Subcutaneous adipose tissue (tissue), 4 donors: ENCODE measurements around the gene ANKFN1. TPM values are rescaled to one million over a fixed set of nuclear protein-coding genes. Genes with fewer than 3 reads are reported as not detected.

Source experiments
- total RNA-seq, 4 donors: library from RNA; depleted of rRNA; stranded (reverse); fragments of >200 nt; gene quantifications; one replicate each; pipeline ENCODE4 v1.1.0, GENCODE V29; 2016
- TF ChIP-seq, protein P1 (sequence below): fragments of 450-650 bp; IDR thresholded peaks from one replicate; pipeline ENCODE4 v1.5.1; 2016; ENCODE audit warnings: low read depth, mild to moderate bottlenecking, control low read depth, antibody characterized with exemption, moderate library complexity

The ANKFN1 gene
- total RNA-seq, 4 donors from 2014 or later = 2.9 to 15.5 (median 5.3) TPM; not detected in 1

GRCh38 chr17:56186222-56186786 lies 33.0 kb downstream of the ANKFN1 start:
- TF ChIP-seq, protein P1, sequence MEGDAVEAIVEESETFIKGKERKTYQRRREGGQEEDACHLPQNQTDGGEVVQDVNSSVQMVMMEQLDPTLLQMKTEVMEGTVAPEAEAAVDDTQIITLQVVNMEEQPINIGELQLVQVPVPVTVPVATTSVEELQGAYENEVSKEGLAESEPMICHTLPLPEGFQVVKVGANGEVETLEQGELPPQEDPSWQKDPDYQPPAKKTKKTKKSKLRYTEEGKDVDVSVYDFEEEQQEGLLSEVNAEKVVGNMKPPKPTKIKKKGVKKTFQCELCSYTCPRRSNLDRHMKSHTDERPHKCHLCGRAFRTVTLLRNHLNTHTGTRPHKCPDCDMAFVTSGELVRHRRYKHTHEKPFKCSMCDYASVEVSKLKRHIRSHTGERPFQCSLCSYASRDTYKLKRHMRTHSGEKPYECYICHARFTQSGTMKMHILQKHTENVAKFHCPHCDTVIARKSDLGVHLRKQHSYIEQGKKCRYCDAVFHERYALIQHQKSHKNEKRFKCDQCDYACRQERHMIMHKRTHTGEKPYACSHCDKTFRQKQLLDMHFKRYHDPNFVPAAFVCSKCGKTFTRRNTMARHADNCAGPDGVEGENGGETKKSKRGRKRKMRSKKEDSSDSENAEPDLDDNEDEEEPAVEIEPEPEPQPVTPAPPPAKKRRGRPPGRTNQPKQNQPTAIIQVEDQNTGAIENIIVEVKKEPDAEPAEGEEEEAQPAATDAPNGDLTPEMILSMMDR = no peak

DNA sequence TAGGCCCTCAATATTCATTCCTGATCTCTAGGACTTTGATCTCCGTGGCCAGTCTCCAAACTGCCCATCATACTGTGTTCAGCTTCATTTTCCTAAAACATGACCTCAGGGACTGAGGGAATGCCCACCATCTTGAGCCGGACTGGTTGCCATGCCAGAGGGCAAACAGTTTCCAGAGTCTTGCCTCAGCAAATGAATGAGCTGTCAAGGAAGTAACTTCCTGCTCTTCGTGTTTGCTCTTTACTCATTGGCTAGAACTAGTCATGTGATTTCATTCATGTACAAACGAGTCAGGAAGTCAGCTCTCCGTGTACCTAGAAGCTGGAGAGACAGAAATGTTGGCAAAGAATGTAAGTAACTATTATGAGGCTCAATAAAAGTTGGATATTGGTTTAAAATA lies 50.2 kb downstream of the ANKFN1 start:
- TF ChIP-seq, protein P1 = no peak

DNA sequence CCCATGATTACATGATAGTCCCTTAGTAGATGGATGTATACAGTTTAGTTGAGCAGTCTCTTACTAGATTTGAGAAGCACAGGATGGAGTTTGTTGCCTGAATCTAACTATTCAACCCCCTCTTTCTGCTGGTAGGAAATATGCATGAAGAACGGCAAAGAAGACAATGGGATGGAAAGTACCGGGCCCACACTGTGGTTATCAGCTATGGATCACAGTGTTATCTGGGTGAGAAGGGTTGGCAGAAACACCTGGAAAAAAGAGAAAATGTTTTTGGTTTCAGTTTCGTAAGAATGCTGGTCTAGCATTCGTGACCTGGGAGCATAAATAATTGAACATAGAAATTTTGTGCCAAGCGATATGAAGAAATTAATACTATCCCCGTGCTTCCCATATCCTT lies 53.1 kb downstream of the ANKFN1 start:
- TF ChIP-seq, protein P1 = no peak

- TF ChIP-seq, protein P1 = no peak
These were observed 59.8 kb downstream of the ANKFN1 start for GRCh38 chr17:56213031-56213430.

DNA sequence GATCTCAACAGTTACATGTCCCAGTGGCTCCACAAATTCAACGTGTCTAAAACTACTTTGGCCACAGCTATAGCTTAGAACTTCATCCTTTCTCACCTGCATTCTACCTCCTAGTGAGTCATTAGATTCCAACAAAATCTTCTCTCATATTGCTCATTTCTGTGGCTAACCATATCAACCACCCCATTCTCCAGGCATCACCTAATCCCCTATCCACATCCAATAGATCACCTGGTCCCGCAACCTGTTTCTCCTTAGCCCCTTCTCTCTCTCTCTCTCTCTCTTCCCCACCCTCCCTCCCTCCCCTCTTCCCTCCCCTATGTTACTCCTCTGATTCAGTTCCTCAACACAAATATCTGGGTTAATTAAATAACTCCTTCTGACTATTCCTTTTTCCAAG lies 64.6 kb downstream of the ANKFN1 start:
- TF ChIP-seq, protein P1 = no peak

GRCh38 chr17:56222255-56222654 lies 69.0 kb downstream of the ANKFN1 start:
- TF ChIP-seq, protein P1 = no peak

- TF ChIP-seq, protein P1 = no peak
These were observed 77.4 kb downstream of the ANKFN1 start for GRCh38 chr17:56230660-56231059.
